Measurements from ENCODE around the gene ENTR1.
A peak's percentile ranks its signal among the peaks of the same experiment; 100 is the strongest.

Gene ENTR1, protein sequence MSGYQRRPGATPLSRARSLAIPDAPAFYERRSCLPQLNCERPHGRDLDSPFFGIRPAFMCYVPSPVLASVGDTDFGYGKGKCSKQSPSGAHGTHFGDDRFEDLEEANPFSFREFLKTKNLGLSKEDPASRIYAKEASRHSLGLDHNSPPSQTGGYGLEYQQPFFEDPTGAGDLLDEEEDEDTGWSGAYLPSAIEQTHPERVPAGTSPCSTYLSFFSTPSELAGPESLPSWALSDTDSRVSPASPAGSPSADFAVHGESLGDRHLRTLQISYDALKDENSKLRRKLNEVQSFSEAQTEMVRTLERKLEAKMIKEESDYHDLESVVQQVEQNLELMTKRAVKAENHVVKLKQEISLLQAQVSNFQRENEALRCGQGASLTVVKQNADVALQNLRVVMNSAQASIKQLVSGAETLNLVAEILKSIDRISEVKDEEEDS

DNA sequence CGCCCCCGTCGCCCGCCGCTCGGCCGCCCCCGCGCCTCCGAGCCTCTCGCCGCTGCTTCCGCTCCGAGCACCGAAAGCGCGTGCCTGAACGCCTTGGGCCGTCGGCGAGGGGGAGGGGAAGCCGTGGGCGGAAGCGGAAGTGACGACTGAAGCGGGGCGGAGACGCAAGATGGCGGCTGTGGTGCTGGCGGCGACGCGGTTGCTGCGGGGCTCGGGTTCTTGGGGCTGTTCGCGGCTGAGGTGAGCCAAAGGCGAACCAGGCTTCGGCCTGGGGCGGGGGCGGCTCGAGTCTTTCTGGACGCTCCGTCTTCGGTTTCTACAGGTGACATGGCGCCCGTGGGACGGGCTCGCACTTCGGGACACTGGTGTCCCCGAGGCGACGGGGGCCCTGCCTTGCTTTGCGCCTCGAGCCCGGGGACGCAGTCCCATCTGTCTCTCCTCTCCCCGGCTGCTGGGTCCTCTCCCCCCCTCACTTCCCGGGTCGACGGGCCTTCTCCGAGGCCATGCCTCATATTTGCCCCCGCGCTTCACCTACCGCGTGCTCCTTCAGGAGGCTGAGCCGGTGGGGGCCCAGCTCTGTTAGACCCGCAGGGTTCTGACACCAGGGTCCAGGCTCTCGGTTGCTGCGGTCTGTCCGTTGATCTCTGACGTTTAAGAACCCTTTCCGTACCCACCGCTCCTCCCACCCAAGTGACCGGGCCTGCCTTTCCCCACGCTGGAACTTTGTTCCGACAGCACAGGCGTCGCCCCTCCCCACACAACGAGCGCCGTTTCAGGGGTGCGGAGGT is at the start of gene ENTR1, which contains the start of gene PMPCA:
Gene ENTR1 (minus strand): TSS at position 115 of the 788 bp plus-strand sequence. CDS start 217 bp downstream, outside the sequence.
Gene PMPCA (plus strand): TSS at position 159 of the 788 bp plus-strand sequence. CDS start 11 bp downstream, at position 170.
- DNase-seq (ENCODE audit: low read depth, low spot score) = peak; percentile 62

- no peak for DNase-seq (ENCODE audit: low read depth, low spot score)
Observed at GRCh38 chr9:136459425-136459824, 49.0 kb upstream of the ENTR1 start.

GRCh38 chr9:136457326-136457725 is 46.9 kb upstream of the ENTR1 start:
- DNase-seq (ENCODE audit: low read depth, low spot score) = no peak

DNA sequence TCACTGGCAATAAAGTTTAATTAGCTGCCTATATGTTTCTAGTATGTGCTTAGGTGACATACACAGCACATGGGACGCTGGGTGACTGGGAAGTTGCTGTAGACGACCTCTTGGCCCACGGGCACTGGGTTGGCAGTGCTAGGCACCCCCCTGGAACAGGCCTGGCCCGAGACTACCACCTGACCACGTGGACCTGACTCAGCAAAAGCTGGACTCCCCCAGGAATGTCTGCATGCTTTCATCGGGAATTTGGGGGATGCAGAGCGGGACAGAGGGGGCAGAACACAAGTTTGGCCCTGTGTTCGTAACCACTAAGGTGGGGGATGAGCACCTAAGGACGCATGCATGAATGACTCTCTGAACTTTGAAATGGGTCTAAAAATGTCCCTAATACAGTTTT is 45.8 kb upstream of the ENTR1 start:
- DNase-seq (ENCODE audit: low read depth, low spot score) = no peak

DNA sequence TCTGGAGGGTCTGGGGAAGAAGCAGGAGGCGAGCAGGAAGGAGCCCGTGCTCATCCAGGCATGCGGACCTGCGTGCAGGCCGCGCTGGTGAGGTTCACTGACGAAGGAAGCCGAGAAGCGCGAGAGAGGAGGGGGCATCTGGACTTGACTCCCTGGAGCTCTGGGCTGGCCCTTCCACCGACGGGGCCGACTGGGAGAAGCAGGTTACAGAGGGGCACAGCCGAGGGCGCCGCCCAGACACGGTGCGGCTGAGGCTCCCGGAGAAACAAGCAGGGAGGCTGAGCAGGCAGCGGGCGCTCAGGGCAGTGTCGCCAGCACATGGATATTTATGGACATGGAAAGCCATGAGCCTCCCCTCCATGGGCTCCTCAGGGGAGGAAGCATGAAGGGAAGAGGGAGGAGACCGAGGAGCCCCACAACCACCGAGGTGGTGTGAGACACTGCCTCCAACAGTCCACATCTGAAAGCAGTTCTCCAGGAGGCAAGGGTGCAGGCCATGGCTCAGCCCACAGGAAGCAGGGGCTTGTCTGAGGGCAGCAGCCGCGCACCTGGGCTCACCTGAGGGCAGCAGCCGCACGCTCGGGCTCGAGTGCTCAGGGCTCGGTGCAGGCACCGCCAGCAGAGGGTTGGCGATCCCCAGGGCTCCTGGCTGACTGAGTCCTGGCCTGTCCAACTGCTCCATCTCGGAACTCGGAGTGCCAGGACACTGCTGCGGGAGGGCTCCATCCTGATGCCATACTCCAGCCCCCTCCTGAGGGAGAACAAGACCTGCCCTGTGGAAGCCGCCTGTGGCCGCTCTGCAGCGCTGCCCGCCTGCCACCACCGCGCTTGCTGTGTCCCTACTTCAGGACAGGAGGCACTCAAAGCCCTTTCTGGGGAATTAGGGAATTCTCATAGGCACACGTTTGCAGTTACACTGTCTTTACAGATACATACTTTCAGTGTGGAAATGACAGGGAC is 44.9 kb upstream of the ENTR1 start:
- no peak for DNase-seq (ENCODE audit: low read depth, low spot score)

DNA sequence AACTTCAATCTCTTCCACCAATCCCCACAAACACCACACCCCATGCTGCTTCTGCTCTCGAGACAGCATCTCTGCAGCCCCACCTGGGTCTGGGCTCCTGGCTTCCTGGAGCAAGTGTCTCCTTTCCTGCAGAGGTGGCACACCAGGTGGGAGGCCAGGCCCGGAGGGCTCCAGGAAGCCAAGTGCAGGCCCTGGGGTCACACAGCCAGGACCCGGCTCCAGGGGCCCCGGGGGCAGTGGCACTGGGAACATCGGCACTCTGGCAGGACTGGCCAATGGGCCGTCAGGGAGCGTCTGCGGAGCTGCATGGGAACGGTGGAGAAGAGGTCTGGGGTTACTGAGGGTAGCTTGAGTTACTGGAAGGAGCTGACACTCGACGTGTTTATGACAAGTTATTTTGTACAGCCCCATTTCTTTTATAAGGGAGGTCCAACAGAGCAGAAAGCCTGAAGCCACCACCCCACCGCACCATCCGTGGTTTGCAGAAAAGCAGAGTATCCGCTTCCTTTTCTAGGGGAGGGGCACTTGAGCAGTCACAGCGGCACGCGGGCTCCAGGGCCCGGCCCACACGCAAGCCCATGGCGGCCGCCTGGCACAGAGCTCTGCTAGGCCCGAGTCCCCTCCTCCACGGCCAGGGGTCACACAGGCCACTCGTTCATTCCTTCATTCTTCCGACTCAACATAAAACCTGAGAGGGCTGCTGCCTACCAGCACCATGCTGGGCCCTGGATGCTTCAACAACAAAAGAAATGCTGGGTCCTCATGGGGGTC is 43.8 kb upstream of the ENTR1 start:
- no peak for DNase-seq (ENCODE audit: low read depth, low spot score)

- DNase-seq (ENCODE audit: low read depth, low spot score) = no peak
Observed at GRCh38 chr9:136453326-136453725, 42.9 kb upstream of the ENTR1 start.

DNA sequence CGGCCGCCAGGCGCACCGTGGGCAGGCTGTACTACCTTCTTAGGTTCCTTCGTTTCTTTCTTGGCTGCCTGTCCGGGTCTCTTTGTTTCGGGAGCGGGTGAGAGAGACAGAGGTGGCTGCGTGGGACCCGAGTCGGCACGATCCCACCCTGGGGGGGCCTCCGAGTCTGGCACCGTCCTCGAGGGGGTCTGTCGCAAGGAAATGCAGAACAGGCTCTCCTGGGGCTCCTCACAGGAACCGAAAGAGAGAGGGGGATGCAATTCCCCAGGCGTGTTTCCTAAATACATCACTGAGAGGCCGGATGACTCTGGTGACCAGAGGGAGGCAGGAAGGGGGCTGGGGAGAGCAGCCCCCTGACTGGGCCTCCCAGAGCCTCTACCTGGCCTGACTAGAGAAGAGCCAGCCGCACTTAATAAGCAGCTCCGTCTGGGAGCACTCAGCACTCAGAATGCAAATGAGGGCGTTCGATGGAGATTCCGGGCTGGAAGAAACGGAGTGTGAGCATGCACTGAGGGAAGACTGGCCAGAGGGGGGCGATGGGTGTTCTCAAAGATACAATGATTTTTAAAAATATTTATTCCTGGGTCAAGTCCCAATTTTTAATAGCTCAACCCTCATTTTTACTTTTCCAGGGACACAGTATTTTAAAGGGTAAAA is 40.9 kb upstream of the ENTR1 start:
- DNase-seq (ENCODE audit: low read depth, low spot score) = no peak

- no peak for DNase-seq (ENCODE audit: low read depth, low spot score)
Observed at GRCh38 chr9:136448655-136449054, 38.2 kb upstream of the ENTR1 start.

- no peak for DNase-seq (ENCODE audit: low read depth, low spot score)
Observed at GRCh38 chr9:136447173-136447778, 36.9 kb upstream of the ENTR1 start.

GRCh38 chr9:136445799-136446198 is 35.4 kb upstream of the ENTR1 start:
- DNase-seq (ENCODE audit: low read depth, low spot score) = no peak

GRCh38 chr9:136444102-136444501 is 33.7 kb upstream of the ENTR1 start:
- no peak for DNase-seq (ENCODE audit: low read depth, low spot score)

GRCh38 chr9:136443687-136444086 is 33.3 kb upstream of the ENTR1 start:
- no peak for DNase-seq (ENCODE audit: low read depth, low spot score)

- DNase-seq (ENCODE audit: low read depth, low spot score) = no peak
Observed at GRCh38 chr9:136443087-136443486, 32.7 kb upstream of the ENTR1 start.

- no peak for DNase-seq (ENCODE audit: low read depth, low spot score)
Observed at GRCh38 chr9:136442265-136442664, 31.9 kb upstream of the ENTR1 start.

DNA sequence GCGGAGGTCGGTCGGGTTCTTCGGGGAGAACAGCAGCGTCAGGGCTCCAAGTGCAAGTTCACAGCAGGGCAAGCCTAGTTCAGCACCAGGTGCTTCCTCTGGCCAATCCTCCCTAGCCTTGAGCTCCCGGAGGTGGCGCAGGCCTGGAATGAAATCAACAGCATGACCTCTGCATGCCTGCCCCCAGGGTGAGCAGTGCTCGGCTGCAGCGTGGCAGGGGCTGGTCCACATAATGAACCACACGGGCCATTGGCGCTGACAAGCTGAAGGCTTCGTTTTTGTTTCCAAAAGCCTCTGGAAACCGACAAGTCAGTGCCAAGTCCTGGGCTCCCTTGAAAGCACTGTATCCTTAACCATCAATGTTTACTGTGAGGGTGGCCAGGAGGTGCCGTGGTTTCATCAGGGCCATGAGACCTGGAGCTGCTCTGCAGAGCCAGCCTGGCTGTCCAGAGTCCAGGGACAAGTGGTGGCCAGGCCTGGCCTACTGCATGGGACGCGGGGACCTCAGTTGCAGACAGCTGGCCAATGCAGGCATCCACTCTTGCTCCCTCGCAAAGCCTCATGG is 31.3 kb upstream of the ENTR1 start:
- DNase-seq (ENCODE audit: low read depth, low spot score) = no peak

- no peak for DNase-seq (ENCODE audit: low read depth, low spot score)
Observed at GRCh38 chr9:136441191-136441680, 30.8 kb upstream of the ENTR1 start.

- DNase-seq (ENCODE audit: low read depth, low spot score) = peak; percentile 47
Observed at GRCh38 chr9:136439481-136440408, 29.3 kb upstream of the ENTR1 start, which contains the start of gene INPP5E. Gene INPP5E (minus strand): TSS chr9:136439845. CDS start chr9:136439419, 426 bp downstream.
